HAP-1 (cell line): ENCODE results near the gene ITIH3.

ENCODE experiments used
- DNase-seq, 2 experiments: peaks; one replicate each; pipeline ENCODE4 v3.0.0-alpha.2; 2016 to 2020; ENCODE audit warnings: low spot score in 2 of 2
- H3K27me3 ChIP-seq: fragments of 250-450 bp; sonication (Bioruptor Pico); 2 replicates; pipeline ENCODE4 v1.5.1; 2020; ENCODE audit warnings: low read depth, mild to moderate bottlenecking, moderate library complexity
- H3K36me3 ChIP-seq: fragments of 250-450 bp; sonication (Bioruptor Pico); replicated peaks from 2 replicates; pipeline ENCODE4 v1.5.1; 2020; ENCODE audit warnings: mild to moderate bottlenecking
- H3K4me1 ChIP-seq: fragments of 250-450 bp; sonication (Bioruptor Pico); 2 replicates; pipeline ENCODE4 v1.5.1; 2020; ENCODE audit warnings: mild to moderate bottlenecking
- H3K4me3 ChIP-seq: fragments of 250-450 bp; sonication (Bioruptor Pico); 2 replicates; pipeline ENCODE4 v1.5.1; 2020; ENCODE audit warnings: mild to moderate bottlenecking, moderate library complexity
- H3K9me3 ChIP-seq: fragments of 250-450 bp; sonication (Bioruptor Pico); 2 replicates; pipeline ENCODE4 v1.5.1; 2020; ENCODE audit warnings: mild to moderate bottlenecking, moderate library complexity
- in situ Hi-C: fragments of 300-500 bp; cut with MboI; formaldehyde crosslinking; loops from 3 replicates; pipeline ENCODE4 v1.14.3; 2020; ENCODE audit warnings: low sequenced_read_pairs, inconsistent platforms, mixed read lengths

The ITIH3 gene

DNA sequence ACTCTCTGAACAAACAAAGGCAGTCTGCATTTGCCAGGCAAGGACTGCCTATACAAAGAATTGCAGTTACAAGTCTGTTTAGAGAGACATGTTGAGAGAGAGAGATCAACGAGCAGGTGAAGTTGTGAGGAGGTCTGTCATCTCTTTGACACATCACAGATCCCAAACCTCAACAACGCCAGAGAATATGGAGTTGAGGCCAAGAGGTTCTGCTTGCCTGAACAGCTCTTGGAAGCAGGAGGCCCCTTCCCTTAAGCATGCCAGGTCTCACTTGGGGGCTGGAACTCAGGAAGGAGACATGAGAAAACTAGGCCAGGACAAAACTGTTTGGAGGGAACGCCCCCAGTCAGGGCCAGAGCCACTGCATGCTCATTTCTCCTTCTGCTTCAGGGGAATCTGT lies 62.5 kb downstream of the ITIH3 start:
- Histone ChIP-seq H3K27me3 (no peaks in the 10 kb centered on the region), H3K36me3 (no peaks in the 10 kb centered on the region), H3K4me1 (peaks cover 16% of the 10 kb centered on the region), H3K4me3 (no peak overlapping the region), H3K9me3 (no peaks in the 10 kb centered on the region)
- in situ Hi-C loops: no loop called here
- DNase-seq: no peak

DNA sequence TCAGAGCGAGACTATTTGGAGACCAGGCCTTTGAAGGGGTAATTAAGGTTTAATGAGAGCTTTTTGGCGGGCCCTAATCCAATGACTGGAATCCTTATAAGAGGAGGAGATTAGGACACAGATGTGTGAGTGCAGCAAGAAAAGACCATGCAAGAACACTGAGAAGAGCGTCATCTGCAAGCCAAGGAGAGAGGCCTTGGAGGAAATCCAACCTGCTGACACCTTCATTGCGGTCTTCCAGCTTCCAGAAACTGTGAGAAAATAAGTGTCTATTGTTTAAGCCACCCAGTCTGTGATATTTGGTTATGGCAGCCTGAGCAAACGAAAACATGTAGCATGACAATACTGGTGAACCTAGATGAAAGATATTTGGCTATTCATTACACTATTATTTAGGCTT lies 63.3 kb downstream of the ITIH3 start:
- no peak for DNase-seq
- H3K4me1 ChIP-seq: peaks cover 10% of the 10 kb centered on the region
- H3K4me3 ChIP-seq: no peak overlapping the region
- H3K9me3 ChIP-seq: no peaks in the 10 kb centered on the region
- H3K27me3 ChIP-seq: no peaks in the 10 kb centered on the region
- in situ Hi-C loops: no loop called here
- H3K36me3 ChIP-seq: no peaks in the 10 kb centered on the region
